Hypothalamus (tissue), 51 donors: ENCODE data around the gene ABCC3.
"Not testable (repeated sequence)": the region's sequence is repeated elsewhere in the genome, so short reads cannot be mapped to it uniquely, and the experiment has no call there.

Experiments used
- DNase-seq, 51 donors: peaks; one replicate each; lab custom pipeline; 2025; lab: John Stamatoyannopoulos, UW

The ABCC3 gene

DNA sequence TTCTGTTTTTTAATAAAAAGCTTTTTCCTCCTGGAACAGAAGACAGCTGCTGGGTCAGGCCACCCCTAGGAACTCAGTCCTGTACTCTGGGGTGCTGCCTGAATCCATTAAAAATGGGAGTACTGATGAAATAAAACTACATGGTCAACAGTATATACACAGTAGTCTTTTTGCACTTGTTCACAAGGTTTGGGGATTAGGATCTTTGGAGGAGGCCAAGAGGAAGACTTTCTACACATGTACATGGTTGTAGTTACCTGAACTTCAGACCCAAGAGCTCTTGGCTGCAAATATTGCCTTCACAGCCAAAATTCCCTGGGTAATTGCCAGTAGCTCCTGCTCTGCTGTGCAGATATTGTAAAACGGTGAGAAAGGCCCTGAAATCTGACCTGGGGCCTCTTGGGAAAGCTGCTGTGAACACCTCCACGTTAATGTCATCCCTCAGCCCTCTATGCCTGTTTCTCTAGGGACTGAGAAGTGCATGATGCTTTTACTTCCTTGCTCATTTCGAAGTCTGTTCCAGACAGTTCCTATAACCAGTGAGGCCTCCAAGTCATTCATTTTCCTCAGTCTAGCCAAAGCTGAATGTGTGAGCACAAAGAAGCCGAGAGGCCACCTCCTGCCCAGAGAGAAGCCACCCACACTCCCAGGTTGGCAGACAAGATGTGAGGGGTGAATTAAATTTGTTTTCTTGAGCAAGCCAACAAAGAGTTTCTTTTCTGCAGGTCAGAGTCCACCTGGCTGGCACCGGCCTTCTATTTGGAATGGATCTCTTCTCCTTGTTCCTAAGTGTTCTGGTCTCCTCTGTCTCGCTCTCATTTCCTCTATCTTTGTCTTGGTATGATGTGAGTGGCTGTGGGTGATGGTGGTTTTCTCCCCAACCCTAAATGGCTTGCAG is 57.1 kb downstream of the ABCC3 start:
- DNase-seq = peak in 1 of 51 donors; percentile 6

DNA sequence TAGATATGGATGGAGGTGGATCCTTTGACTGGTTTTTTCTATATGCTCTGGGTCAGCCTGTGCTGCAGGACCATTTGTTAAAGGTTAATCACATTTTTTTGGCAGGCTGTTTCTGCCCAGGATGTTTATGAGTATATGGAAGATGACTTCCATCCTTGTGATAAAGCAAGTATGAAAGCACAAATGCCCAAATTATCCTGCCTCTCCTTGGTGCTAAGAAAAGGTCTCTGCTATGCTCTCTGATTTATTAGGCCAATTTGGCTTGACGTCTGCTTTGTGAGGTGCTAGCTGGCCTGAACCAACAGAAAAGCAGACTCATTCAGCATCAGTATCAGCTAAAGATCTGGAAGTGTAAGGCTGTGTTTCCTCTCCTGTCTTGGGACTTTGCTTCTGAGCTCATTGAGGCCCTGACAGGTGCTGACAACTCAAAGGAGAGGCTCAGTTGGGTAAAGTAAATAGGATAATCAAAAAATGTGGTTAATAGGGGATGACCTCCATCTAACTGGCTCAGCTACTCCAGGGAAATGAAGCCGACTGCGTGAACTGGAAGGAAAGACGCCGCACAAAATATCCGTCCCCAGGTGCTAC is 57.9 kb downstream of the ABCC3 start:
- no peak for DNase-seq

DNA sequence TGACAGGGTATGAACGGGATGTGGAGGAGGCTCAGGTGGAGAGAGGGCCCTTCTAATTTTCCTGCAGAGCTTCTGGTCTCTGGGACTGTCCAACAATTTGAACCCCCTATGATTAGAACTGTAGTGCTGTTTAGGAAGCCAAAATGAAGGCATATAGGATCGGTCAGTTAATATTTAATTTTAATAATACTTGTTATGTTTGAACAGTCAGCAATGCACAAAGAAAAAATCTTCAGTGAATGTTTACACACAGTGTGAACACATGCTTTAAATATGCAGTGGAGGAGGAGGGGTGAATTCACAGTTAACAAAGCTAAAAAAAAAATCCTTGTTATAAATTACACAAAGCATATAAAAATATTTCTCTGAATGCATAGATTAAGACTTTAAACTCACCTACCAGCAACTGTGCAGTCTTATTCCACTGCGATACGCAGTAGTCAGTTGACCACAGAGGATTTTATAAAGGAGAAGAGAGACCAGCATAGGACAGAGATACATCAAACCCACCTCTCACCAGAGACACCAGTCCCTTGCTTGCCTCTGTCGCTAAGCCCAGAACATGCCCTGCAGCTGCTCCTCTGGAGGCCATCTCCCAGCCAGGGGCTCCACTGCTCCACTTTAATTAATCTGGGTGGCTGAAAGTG is 58.5 kb downstream of the ABCC3 start:
- no peak for DNase-seq

DNA sequence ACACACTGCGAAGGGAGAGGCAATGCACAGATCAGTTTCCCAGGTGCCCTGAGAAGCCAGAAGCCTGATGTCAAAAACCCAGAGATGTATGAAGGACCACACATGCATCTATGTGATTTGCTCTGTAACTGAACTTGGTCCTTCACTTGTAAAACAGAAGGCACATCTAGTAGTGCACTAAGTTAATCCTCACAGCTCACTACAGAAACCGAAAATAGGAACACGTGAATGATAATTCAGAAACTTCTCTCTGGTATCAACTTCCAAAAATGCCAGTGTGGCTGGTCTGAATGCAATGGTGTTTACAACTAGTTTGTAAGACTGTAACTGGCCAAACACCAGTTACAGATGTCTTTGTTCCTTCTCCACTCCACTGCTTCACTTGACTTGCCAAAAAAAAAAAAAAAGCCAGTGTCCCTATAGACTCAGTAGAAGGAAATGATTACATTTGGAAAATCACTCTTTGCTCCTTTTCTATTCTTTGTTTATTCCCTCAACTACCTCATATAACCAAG is 61.7 kb downstream of the ABCC3 start:
- DNase-seq = no peak

DNA sequence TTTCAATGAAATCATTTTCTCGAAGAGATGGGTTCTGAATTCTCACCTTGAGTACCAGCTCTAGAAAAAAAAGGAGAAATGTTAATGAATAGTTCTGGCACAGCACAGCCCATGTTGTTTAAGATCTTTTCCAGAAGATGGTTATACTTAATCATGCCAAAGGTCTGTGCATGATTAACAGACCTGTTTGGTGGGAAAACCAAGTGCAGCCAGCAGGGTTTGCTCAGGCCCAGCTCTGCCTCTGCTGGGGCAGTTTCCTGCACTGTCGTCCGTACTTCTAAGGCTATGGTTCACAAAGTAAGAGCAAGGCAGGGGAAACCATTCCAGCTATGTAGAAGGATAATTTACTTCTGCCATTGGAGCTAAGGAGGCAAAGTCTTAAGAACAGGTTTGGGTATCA is 62.4 kb downstream of the ABCC3 start:
- DNase-seq = no peak

DNA sequence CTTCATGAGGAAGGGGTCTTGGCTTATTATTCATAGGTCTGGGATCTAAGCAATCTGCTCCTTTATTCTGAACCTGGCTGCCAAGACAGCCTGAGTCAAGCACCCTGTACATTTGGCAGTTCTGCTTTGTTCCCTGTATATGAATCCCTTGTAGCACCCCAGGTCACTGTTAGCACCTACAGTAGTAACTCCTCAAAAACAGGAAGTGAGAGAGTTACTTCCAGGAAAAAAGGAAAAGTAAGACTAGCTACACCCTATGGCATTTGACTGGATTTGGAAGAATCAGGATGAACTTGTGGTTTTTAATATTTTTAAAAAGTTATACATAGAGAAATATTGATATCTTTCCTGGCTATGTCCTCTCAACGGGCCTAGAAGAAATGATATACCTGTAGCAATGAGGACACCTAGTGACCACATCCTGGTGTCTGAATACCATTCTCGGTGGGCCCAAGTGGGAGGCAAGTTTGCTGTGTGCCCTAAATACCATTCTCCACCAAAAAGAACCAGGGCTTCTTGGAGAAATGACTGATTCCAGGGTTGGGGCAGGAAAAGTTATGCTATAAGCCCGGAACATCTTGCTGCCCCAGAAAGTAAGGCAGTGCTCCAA is 63.1 kb downstream of the ABCC3 start:
- no peak for DNase-seq

DNA sequence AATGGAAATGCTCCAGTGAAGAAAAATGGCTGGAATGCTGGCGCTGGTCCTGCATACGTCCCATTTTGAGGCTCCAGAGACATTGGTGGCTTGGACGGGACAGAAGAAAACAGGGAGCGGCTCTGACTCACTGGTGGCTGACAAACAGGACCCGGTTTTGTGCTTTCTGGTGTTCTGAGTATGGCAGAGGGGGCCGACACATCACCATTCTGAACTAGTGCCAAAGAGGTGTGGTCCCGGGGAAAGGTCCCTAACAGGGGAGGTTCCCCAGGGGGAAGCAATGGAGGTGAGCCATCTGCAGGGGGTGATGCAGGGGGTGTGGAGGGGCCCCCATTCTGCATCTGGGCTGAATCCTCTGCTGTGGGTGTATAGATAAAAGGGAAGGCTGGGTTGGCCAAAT is 64.7 kb downstream of the ABCC3 start:
- DNase-seq = no peak

DNA sequence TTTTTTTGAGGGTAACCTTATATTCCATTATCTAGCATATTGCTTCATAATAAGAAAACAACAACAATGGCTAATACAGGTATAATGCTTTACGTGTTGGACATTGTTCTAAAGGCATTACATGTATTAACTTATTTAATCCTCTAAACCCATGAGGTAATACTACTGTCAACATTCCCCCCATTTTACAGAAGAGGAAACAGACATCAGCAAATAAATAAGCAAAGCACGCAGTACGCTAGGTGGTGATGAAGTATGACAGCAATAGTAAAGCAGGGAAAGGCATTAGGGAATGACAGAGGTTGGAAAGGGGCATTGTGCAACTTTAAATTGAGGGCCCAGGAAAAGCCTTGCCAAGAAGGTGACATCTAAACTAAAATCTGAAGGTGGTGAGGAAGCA is 68.5 kb downstream of the ABCC3 start:
- DNase-seq = no peak

DNA sequence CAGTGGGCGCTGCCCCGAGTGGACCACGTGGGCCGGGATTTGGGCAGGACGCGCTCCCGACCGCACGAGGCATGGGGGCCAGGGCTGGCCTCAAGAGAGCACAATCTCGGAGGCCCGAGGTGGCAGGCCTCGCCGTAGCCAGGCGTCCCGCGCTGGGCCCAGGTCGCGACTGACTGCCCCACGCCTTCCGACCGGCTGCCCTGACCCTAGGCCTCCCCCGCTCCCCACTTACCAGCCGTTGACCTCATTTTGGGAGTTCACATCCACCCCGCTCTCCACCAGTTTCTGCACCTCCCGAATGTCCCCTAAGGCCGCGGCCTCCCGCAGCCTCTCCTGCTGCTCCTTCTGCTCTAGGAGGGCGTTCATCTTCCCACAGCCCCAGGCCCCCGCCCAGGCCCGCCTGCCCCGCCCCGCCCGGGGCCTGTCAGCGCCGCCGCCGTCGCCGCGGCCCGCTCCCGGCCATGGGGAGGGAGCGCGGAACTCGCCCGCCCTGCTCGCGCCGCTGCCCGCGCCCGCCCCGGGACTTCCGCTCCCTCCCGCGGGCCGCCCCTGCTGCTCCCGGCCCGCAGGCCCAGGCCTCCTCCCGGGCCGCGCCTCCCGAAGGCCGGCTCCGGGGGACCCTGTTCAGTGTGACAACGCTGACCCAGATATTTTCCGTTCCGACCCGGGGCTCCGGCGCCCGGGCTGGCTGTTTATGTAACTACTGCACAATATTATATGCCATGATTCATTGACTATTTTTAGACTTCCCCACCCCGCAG is 72.8 kb downstream of the ABCC3 start, which contains the start of gene ANKRD40:
Gene ANKRD40 (minus strand): TSS at position 626 of the 761 bp plus-strand sequence. CDS start 260 bp downstream, at position 366.
- DNase-seq = peak; percentile 49 to 92 (median 80)

DNA sequence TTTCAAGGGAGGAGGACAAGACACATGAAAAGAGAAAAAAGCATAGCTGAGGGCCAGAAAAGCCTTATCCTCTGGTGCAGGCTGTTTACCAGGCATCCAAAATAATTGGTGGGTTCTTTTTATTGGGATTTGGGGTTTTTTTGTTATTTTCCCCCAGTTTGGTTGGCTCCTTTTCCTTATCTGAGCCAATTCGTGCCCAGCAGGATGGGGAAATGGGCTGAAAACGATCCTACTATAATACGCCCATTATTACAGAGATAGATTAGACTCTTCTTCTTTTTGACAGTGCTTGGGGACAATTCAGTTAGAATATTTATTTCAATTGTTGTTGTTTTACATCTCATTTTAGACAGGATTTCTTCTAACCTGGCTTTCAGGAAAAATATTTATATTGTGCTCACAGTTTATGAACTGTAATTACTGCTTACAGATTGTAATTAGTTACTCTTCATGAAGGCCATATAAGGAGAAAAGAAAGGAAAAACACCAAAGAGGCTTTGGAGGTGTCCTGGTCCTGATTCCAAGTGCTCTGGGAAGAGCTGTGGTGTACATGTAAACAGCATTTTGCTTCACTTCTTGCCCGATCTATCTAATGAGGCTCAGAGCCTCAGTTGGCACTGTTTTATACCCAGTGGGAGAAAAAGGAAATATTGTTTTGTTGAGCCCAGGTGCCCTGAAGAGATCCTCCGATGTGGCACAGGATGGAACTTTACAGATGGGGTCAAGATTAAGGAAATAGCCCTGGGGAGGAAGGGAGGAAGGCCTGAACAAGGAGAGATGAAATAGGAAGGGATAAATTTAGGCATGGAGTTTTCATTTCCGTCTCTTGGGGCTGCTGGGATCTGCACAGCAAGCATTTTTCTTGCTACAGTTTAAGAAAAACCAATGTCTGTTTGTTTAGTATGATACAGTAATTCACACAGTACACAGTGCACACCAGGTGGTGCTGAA is 73.6 kb downstream of the ABCC3 start:
- peak in 5 of 51 donors; percentile 8 to 63 (median 20) for DNase-seq

DNA sequence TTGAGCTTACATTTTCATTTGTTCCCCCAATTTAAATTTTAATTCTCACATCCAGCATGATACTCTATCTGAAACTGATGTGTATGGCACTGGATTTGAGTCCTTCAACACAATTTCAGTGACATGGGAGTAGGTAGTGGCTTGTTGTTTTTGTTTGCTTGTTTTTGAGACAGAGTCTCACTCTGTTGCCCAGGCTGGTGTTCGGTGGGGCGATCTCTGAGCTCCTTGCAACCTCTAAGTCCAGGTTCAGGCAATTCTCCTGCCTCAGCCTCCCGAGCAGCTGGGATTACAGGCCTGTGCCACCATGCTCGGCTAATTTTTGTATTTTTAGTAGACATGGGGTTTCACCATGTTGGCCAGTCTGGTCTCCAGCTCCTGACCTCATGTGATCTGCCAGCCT is 74.4 kb downstream of the ABCC3 start:
- not testable (repeated sequence) for DNase-seq

DNA sequence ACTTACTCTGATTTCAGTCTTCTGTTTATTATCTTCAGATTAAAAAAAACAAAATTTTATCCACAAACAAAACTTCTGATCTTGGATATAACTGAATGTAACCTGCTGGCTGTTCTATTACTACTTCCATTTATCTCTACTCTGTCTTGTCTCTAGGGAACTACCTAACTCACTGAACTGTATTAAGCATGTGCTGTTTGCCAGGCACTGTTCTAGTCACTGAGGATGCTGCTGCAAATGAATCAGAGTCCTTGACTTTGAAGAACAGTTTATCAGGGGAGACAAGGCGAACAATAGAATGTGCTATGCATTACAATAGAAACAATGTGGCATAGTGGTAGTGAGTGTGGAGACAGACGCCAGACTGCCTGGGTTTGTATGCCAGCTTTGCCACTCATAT is 75.3 kb downstream of the ABCC3 start:
- no peak for DNase-seq

DNA sequence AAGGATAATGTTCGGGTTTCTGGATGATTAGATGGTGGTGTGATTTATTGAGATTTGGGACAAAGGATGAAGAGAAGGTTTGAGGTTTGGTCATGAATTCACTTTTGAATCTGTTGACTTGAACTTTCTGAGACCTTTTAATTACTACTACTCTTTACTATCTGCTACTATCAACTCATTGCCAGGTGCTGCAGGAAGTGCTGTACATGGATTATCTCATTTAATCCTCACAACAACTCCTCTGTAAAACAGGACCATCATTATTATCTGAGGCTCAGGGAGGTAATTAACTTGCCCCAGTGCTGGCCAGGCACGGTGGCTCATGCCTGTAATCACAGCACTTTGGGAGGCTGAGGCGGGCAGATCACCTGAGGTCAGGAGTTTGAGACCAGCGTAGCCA is 76.0 kb downstream of the ABCC3 start:
- DNase-seq = no peak

DNA sequence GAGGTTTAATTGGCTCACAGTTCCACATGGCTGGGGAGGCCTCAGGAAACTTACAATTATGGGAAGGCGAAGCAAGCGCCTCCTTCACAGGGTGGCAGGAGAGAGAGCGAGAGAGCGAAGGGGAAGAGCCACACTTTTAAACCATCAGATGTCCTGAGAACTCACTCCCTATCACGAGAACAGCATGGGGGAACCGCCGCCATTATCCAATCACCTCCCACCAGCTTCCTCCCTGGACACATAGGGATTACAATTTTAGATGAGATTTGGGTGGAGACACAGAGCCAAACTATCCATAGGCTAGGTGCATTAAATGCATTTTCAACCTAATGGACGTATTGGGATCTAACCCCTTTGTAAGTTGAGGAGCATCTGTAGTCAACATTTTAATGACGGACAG is 78.0 kb downstream of the ABCC3 start:
- no peak for DNase-seq

DNA sequence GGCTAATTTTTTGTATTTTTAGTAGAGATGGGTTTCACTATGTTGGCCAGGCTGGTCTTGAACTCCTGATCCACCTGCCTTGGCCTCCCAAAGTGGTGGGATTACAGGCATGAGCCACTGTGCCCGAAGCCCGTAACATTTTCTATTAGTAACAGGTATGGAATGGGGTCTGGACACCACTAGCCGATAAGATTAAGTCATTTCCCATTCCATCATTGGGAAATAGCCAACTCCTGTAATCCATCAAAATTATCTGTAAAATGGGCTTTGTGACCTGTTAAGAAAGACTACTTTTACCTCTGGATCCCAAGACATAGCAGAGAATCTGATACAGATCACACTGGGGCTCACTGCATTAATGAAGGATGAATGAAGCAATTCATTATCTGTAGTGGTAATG is 80.8 kb downstream of the ABCC3 start:
- no peak for DNase-seq

DNA sequence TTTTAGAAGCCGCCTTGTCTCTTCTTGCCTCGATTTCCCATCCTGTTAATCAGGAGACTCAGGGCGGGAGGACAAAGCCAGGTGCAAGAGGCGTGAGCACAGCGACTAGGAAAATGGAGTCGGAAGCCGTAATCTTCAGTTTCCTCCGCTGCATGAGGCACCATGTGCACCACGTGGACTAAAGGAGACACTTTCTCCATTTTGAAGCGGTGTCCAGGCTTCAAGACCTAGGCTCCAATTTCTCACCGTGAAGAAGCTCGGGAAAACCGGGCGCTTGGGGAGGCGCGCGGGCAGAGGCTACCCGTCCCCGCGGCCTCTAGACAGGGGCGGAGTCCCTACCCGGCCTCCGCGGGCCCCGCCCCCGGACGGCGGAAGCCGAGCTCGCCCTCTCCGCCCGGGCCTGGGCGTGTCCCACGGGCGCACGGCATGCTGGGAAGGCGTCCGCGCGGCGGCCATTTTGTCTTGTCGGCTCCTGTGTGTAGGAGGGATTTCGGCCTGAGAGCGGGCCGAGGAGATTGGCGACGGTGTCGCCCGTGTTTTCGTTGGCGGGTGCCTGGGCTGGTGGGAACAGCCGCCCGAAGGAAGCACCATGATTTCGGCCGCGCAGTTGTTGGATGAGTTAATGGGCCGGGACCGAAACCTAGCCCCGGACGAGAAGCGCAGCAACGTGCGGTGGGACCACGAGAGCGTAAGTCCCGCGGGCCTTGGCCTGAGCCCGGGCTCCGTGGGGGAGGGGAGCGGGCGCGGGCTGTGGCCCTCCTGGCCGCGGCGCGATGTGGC is 84.7 kb downstream of the ABCC3 start, which contains the start of gene LUC7L3:
Gene LUC7L3 (plus strand): TSS at position 460 of the 780 bp plus-strand sequence. CDS start 130 bp downstream, at position 590.
- peak; percentile 45 to 98 (median 88) for DNase-seq

DNA sequence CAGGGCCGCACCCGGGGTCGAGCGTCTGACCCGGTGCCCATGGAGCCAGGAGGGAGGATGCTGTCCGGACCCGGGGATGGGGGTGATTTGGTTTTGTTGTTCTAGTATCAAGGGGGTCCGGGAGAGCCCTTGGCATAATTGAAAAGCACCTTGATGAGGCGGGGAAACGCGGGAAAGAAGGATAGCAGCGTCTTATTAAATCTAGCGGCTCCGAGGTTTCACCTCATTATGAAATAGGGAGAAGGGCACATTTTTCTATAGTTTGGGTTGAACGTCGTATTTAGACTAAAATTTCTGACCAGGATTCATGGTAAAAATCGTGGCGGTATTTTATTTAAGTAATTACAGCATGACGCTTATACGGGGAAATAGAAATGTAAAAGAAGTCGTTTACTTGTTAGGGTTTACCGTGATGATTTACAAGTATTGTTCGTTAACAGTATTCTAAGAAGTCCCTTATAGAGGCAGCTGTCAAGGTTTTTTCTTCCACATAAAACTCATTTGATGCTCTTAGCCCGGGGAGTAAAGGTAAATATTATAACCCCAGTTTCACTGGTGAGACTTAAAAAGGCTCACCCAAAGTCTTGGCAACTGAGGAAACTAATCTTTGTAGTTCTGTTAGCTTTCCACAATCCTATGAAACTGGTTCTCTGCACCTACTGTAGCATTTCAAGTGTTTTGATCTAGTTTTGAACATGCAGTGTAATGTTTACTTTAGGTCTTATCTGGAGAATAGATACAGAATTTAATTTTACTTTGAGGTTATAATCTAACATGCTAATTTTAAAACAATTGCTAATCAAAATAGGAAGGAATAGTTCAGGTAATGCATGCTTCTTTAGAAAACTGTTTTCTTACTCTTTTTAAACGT is 85.5 kb downstream of the ABCC3 start:
- peak in 2 of 51 donors; percentile 49 to 74 for DNase-seq
